Daoy (cell line): ENCODE data around the gene STX17. TPM values are rescaled to one million over a fixed set of nuclear protein-coding genes. Genes with fewer than 3 reads are reported as not detected.
"Not testable (repeated sequence)": the region's sequence is repeated elsewhere in the genome, so short reads cannot be mapped to it uniquely, and the experiment has no call there.

Source experiments
- DNase-seq: peaks from one replicate; pipeline ENCODE4 v3.0.0-alpha.2; 2015; ENCODE audit warnings: low read depth
- total RNA-seq: library from RNA; depleted of rRNA; stranded (reverse); fragments of >200 nt; shearing (Covaris generic); gene quantifications from 2 replicates; pipeline ENCODE4 v1.2.3, GENCODE V29; 2014; rRNA removed

The STX17 gene
- total RNA-seq, 1 experiment from 2014 or later: 18.6 TPM

DNA sequence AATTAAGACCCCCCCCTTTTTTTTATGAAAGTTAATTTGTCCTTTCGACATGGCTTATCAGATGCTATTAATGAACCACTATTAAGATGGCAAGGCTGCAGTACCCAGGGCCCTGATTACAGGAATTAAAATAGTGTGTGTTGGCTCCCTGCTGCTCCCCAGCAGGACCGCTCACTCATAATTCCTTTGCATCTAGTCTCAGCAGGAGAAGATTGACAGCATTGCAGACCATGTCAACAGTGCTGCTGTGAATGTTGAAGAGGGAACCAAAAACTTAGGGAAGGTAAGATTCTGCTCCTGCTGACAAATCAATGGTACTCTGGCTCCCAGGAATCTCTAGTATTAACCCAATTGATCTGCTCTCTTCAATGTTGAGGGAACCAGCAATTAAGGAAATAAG lies 61.0 kb downstream of the STX17 start:
- DNase-seq: no peak

DNA sequence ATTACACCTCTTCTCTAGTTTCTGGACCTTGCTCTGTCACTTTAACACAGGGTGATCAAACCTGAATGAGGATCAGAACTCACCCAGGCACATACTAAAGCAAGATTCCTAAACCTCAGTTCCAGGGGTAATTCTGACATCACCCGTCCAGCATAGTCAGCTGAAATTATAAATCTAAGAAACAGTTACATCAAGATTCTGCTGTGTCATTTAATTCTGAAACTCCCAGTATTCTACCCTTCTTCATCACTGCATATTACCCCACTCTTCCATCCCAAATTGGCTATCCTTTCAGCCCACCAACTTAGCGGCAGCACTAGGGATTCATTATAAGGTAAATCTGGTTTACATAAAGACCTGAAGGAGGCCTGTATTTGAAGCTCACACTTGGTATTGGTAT lies 64.0 kb downstream of the STX17 start:
- DNase-seq: no peak

DNA sequence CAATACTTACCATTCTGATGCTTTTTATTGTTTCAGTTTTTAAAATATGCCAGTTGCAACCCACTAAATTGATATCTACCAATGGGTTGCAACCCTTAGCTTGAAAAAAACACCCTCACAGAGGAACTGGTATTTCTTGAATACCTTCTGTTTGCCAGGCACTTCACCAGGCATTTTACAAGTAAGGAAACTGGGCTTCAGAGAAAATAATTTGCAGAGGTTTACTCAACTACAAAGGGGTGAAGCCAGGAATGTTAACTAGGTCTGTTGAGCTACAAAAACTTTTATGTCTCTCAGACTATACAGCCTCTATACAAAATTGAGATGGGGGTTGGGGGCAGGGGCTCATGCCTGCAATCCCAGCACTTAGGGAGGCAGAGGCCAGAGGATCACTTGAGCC lies 65.0 kb downstream of the STX17 start:
- DNase-seq: no peak

DNA sequence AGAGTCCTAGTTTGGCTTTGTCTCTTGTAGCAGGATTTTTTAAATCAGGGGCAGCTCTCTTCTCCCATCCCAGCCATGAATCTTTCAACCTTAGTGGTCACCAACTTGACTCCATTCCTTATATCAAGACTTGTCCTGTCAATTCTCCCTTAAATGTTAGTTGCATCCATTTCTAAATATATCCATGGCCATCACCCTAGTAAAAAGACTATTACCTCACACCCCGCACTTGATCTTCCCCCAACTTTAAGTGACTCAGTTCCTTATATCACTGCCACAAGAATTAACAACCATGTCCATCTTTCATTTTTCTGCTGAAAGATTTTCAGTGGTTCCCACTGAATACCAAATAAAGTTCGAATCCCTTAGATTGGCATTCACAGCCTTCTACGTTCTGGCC lies 67.0 kb downstream of the STX17 start:
- no peak for DNase-seq

DNA sequence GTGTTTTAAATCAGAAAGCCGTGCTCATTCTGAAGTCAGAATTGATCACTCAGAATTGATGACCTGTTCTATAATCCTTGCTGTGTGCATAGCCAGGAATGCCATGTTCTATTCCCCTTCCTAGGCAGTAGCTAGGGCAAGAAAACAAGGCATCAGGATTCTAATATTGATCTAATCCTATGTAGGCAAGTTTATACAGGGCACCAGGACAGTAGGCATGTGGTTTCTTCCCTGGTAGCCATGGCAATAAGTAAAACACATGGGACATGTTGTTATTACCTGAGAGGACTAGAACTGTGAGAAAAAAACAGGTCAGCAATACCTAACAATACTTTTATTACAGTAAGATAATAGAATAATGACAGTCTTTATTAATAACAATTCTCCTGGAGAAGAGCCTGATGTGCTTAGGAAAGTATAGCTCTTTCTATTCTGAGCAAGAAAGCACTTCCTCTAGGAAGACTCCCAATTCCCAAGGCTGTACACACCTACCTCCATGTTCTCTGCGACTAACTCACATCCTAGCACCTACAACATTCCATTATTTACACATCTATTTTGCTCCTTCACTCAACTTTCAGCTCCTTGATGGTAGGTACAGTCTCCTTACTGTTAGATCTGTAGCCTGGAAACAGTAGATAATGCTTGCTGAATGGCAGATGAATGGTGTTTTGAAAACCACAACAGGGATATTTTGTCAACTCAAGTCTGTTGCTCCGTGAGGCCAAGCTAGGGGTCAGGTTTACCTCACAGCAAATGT lies 70.8 kb downstream of the STX17 start:
- DNase-seq: no peak

DNA sequence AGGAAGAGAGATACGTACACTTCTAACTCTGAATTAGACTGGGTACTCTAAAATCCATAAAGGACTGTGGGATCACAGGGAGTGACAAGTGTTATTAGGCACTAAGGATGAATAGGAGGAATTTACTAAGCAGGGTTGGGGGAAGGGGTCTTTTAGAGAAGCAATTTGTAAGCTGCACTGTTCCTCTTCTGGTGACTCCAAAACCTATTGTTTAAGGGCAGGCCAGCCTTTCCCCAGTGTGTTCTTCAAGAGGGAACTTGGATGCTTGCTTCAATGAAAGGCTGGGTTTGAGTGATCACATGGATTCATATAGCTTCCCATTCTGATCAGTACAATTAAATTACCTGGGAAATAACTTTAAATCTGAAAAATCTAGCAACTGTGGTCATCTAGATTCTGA lies 71.8 kb downstream of the STX17 start:
- no peak for DNase-seq

DNA sequence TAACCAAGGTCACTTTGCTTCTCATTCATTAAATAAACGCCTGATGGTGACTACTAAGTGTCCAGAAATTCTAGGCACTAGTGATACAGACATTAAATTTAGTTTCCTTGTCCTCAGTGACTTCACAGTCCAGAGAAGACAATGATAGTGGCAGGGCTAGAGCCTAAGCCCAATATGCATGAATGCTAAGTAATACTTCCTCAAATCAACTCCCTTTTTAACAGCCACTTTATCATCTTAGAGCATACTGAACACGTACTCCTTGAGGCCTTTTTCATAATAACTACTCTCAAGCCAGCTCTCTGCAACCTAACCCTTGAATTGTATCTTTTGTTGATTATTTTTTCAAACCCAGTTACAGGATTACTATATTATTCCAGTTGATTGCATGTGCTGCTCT lies 74.1 kb downstream of the STX17 start:
- no peak for DNase-seq

DNA sequence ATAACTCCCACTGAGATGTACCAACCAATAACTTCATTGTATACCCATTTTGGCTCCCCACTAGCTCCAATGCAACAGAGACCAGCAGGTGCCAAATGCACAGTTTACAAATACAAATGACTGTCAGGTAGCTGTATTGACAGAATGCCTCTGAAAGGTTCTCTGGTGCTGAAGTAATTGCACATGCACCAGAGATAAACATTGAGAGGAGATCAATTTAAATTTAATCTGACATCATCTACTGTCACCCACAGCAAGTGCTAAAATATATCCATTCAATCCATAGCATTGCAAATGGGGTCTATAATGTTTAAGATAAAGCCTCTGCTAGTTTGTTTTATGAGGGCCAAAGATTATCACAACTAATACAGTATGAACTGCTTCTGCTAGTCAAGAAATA lies 80.2 kb downstream of the STX17 start:
- DNase-seq: no peak

DNA sequence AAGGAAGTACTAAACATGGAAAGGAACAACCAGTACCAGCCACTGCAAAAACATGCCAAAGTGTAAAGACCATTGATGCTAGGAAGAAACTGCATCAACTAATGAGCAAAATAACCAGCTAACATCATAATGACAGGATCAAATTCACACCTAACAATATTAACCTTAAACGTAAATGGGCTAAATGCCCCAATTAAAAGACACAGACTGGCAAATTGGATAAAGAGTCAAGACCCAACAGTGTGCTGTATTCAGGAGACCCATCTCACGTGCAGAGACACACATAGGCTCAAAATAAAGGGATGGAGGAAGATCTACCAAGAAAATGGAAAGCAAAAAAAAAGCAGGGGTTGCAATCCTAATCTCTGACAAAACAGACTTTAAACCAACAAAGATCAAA lies 84.1 kb downstream of the STX17 start:
- not testable (repeated sequence) for DNase-seq

DNA sequence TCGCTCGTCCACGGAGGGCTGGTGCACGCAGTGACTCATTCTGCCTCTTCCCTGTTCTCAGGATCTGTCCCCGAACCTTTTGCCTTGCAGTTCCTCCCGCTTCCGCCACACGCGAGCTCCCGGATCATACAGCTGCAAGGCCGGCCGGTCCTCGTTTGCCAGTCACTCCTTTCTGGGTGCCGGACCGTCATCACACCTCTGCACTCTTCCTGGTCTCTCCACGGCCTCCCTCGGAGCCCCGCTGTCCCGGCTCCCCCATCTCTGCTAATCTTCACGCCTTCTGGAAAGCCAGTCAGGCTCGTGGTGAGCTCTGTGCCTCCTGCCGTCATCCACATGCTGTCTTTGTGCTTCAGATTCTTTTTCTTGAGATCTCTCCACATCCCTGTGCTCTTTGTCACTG lies 91.8 kb downstream of the STX17 start:
- DNase-seq: no peak

DNA sequence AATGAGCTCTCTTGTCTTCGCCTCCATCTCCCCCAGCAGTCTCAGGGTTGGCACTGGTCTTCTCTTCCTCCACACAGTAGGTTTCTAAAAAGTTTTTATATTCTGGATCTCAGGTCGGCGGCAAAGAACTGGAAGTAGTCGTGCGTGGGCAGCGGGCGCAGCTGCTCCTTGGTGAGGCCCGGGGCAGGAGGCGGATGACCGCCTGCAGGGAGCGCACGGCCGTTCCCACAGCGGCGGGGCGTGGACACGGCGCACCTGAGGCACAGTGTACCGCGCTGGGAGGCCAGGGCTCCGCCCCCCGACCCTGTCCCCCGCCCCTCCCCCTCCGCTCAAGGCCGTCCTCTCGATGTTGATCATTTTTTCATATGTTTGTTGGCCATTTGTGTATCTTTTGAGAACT lies 92.4 kb downstream of the STX17 start:
- DNase-seq: no peak

DNA sequence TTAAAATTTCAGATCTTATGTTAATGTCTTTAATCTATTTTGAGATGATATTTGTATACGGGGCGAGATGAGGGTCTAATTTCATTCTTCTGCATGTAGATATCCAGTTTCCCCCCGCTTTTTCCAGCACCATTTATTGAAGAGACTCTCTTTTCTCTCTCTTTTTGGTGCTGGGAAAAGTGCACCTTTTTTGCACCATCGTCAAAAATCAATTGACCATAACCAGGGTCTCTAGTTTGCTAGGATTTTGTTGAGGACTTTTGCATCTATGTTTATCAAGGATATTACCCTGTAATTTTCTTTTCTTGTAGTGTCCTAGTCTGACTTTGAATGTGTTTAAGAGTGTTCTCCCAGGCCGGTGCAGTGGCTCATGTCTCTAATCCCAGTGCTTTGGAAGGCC lies 93.3 kb downstream of the STX17 start:
- DNase-seq: no peak

DNA sequence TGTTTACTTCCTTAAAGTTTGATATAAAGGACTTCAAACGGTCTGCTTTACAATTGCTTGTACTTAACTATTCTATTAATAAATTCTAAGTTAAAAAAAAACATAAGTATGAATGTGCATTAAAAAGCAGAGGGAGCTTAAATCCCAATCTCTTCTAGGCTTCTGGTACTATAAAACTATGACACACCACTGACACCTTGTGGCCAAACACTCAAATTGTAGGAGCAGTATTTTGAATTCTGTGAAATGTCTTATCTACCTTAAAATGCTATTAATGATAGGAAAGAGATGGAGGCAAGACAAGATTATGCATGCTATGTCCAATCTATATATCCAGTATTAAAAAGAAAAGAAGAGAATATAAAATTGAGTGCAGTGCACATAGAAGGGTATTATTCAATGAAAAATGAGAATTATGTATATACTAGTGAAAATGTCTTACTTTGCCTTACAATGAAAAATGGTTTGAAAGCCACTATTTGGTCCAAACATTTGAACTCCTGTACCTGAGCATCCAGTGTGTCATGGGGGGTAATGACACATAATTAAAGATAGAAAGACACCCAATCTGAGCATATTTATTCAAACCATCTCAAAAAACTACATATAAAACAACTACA lies 104.7 kb downstream of the STX17 start:
- DNase-seq: peak; percentile 55

DNA sequence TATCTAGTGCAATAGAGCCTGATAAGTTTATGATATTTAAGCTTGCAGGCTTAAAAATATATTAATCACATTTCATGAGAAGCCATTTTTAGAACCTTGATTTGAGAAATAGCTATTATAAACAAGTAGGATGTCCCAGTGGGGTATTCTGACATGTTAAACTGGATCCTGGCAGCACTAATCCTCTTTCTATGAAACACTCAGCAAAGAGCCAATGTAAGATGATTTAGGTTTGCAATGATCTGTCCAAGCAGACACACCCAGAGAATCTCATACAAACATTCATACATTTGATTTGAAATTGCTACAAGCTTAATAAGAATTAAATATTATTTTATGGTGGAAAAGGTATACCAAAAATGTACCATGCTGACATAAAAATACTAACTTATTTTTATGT lies 105.8 kb downstream of the STX17 start:
- no peak for DNase-seq

DNA sequence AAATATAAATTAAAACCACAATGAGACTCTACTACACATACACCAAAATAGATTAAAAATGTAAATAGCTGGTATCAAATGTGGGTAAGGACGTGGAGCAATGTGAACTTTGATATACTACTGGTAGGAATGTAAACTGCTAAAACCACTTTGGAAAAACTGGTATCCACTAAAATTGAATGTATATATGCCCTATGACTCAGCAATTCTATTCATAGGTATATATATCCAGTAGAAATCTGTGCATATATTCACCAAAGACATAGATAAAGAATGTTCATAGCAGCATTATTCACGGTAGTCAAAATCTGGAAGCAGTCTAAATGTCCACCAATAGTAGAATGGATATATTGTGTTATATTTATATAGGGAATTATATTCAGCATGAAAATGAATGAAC lies 107.1 kb downstream of the STX17 start:
- DNase-seq: no peak

DNA sequence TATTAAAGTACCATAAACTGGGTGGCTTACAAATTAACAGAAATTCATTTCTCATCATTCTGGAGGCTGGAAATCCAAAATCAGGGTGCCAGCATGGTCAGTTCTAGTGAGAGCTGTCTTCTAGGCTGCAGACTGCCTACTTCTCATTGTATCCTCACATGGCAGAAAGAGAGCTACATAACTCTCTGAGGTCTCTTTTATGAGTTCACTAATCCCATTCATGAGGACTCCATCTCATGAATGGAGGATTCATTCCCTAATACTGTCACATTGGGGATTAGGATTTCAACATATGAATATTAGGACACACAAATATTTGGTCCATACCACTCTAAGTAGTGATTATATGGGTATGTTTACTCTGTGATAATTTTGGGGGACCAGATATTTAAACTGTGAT lies 108.4 kb downstream of the STX17 start:
- no peak for DNase-seq

DNA sequence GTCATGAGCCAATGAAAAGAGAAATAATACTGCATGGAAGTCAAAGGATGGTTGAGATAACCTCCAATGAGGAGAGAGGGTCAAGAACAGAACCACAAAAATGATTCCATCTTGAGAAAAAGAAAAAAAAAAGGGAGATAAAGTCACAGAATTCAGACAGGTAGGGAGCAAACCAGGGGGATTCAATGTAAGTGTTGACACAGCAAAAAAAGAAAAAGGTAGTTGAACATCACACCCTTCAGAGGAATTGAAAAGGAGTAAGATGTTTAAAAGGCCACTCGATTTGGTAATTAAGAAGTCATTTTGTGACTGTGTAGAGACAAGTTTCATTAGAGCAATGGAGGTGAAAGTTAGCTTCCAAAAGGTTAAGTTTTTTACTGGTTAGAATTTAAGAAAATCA lies 113.1 kb downstream of the STX17 start:
- DNase-seq: no peak

Other genes starting within 250 kb of the STX17 start
- 0.17 and 0.24 TPM in 2 replicates for gene NR4A3, start 84.8 kb upstream of the STX17 start, total RNA-seq
- 17.1 and 18.8 TPM in 2 replicates for gene ERP44, start 192.3 kb downstream of the STX17 start, total RNA-seq
- gene INVS, start 192.6 kb downstream of the STX17 start, total RNA-seq: 18.2 and 18.6 TPM in 2 replicates